NCI-H1930 (cell line): Measurements from ENCODE around the gene LLCFC1.

Source experiments
- DNase-seq, 2 experiments: peaks; one replicate each; lab custom pipeline; 2025; lab: John Stamatoyannopoulos, UW

The LLCFC1 gene

GRCh38 chr7:142939226-142939910 lies at the start of gene LLCFC1:
TSS of gene LLCFC1 (plus strand) at chr7:142939484. CDS start at chr7:142939622, 138 bp downstream.
- no peak for DNase-seq

GRCh38 chr7:142889816-142890215 lies 49.5 kb upstream of the LLCFC1 start:
- DNase-seq: no peak

GRCh38 chr7:142890874-142891485 lies 48.3 kb upstream of the LLCFC1 start:
- DNase-seq: no peak

- no peak for DNase-seq
Measured at GRCh38 chr7:142891490-142892082, 47.7 kb upstream of the LLCFC1 start.

GRCh38 chr7:142892951-142893350 lies 46.3 kb upstream of the LLCFC1 start:
- DNase-seq: no peak

GRCh38 chr7:142894112-142894984 lies 44.9 kb upstream of the LLCFC1 start:
- DNase-seq: no peak

GRCh38 chr7:142894985-142895593 lies 44.2 kb upstream of the LLCFC1 start:
- no peak for DNase-seq

GRCh38 chr7:142896151-142896550 lies 43.1 kb upstream of the LLCFC1 start:
- DNase-seq: no peak

- no peak for DNase-seq
Measured at GRCh38 chr7:142896741-142897379, 42.4 kb upstream of the LLCFC1 start.

- DNase-seq: no peak
Measured at GRCh38 chr7:142897691-142898090, 41.6 kb upstream of the LLCFC1 start.

- no peak for DNase-seq
Measured at GRCh38 chr7:142898377-142899170, 40.7 kb upstream of the LLCFC1 start.

- no peak for DNase-seq
Measured at GRCh38 chr7:142899661-142900060, 39.6 kb upstream of the LLCFC1 start.

- no peak for DNase-seq
Measured at GRCh38 chr7:142901426-142902259, 37.6 kb upstream of the LLCFC1 start.

- no peak for DNase-seq
Measured at GRCh38 chr7:142904128-142904527, 35.2 kb upstream of the LLCFC1 start.

- DNase-seq: no peak
Measured at GRCh38 chr7:142905759-142906158, 33.5 kb upstream of the LLCFC1 start.

GRCh38 chr7:142906643-142907042 lies 32.6 kb upstream of the LLCFC1 start:
- no peak for DNase-seq

- no peak for DNase-seq
Measured at GRCh38 chr7:142908290-142908689, 31.0 kb upstream of the LLCFC1 start.

GRCh38 chr7:142908921-142909890 lies 30.1 kb upstream of the LLCFC1 start:
- no peak for DNase-seq

GRCh38 chr7:142910031-142910433 lies 29.3 kb upstream of the LLCFC1 start:
- no peak for DNase-seq
